HL-60 (cell line): Measurements from ENCODE around the gene B4GALNT4.

Experiments
- DNase-seq, 2 experiments: peaks; one replicate each; pipeline ENCODE4 v3.0.0-alpha.2; 2010 to 2020; ENCODE audit warnings: low read depth in 1 of 2, low spot score in 1 of 2
- H3K27ac ChIP-seq: fragments of 250-450 bp; sonication (Bioruptor Pico); replicated peaks from 2 replicates; pipeline ENCODE4 v1.5.1; 2020; ENCODE audit warnings: mild to moderate bottlenecking, moderate library complexity
- H3K27me3 ChIP-seq: fragments of 250-450 bp; sonication (Bioruptor Pico); 2 replicates; pipeline ENCODE4 v1.5.1; 2021; ENCODE audit warnings: mild to moderate bottlenecking, moderate library complexity; ENCODE audit not compliant: insufficient read depth, poor library complexity, severe bottlenecking
- H3K4me3 ChIP-seq: replicated peaks from 2 replicates; pipeline ENCODE4 v1.5.1; 2011; ENCODE audit warnings: mild to moderate bottlenecking, control low read depth, low read length; ENCODE audit not compliant: insufficient read depth
- GABPA ChIP-seq: IDR thresholded peaks from 2 replicates; pipeline ENCODE4 v1.6.1; 2012; ENCODE audit warnings: low read depth
- POLR2AphosphoS5 ChIP-seq: IDR thresholded peaks from 2 replicates; pipeline ENCODE4 v1.6.1; 2012; ENCODE audit warnings: low read depth
- SPI1 ChIP-seq: IDR thresholded peaks from 2 replicates; pipeline ENCODE4 v1.6.1; 2012; ENCODE audit warnings: low read depth, mild to moderate bottlenecking, borderline replicate concordance
- TF ChIP-seq, protein P1 (sequence below): IDR thresholded peaks from 2 replicates; pipeline ENCODE4 v1.6.1; 2012; ENCODE audit warnings: low read depth; ENCODE audit not compliant: insufficient replicate concordance
- TF ChIP-seq, protein P2 (sequence below): IDR thresholded peaks from one replicate; pipeline ENCODE4 v1.5.1; 2011; ENCODE audit warnings: low read length, control low read depth, inconsistent platforms; ENCODE audit not compliant: insufficient read depth

The B4GALNT4 gene

DNA sequence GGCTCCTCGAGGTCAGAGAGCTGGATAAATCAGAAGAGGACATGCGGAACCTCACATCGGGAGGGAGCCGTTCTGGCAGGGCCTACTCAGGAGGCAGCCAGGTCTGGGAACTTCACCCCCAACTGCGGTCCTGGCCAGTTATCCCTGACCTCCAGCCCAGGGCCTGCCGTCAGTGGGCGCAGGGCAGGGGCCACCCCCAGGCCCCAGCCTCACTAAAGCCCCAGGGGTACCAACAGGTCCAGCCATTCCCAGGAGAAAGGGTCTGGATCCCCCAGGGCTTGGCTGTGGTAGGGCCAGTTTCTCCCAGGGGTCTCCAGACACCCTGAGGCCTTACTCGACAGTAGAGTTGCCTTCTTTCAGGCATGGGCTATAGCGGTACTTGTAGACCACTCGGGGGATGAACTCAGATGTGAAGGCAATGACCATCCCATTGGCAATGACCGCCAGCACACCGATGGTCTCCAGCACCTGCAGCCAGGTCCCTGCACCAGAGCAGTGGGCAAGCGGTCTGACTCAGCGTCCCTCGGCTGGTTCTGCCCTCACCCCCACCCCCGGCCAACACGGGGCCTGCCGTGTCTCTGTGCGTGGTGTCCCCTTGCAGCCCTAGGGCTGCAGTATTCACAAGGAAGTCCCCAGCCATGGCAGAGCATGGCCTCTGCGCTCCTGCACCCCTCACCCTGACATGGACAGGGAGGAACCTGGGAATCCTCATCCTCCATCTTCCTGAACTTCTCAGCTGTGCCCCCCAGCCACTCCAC is 50.1 kb downstream of the B4GALNT4 start:
- Histone ChIP-seq H3K27me3 (no peaks in the 10 kb centered on the region), H3K27ac (no peak overlapping the region), H3K4me3 (no peak overlapping the region)
- TF ChIP-seq GABPA (no peak), SPI1 (no peak), POLR2AphosphoS5 (no peak)
- TF ChIP-seq, protein P1, sequence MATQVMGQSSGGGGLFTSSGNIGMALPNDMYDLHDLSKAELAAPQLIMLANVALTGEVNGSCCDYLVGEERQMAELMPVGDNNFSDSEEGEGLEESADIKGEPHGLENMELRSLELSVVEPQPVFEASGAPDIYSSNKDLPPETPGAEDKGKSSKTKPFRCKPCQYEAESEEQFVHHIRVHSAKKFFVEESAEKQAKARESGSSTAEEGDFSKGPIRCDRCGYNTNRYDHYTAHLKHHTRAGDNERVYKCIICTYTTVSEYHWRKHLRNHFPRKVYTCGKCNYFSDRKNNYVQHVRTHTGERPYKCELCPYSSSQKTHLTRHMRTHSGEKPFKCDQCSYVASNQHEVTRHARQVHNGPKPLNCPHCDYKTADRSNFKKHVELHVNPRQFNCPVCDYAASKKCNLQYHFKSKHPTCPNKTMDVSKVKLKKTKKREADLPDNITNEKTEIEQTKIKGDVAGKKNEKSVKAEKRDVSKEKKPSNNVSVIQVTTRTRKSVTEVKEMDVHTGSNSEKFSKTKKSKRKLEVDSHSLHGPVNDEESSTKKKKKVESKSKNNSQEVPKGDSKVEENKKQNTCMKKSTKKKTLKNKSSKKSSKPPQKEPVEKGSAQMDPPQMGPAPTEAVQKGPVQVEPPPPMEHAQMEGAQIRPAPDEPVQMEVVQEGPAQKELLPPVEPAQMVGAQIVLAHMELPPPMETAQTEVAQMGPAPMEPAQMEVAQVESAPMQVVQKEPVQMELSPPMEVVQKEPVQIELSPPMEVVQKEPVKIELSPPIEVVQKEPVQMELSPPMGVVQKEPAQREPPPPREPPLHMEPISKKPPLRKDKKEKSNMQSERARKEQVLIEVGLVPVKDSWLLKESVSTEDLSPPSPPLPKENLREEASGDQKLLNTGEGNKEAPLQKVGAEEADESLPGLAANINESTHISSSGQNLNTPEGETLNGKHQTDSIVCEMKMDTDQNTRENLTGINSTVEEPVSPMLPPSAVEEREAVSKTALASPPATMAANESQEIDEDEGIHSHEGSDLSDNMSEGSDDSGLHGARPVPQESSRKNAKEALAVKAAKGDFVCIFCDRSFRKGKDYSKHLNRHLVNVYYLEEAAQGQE = no peak
- TF ChIP-seq, protein P2, sequence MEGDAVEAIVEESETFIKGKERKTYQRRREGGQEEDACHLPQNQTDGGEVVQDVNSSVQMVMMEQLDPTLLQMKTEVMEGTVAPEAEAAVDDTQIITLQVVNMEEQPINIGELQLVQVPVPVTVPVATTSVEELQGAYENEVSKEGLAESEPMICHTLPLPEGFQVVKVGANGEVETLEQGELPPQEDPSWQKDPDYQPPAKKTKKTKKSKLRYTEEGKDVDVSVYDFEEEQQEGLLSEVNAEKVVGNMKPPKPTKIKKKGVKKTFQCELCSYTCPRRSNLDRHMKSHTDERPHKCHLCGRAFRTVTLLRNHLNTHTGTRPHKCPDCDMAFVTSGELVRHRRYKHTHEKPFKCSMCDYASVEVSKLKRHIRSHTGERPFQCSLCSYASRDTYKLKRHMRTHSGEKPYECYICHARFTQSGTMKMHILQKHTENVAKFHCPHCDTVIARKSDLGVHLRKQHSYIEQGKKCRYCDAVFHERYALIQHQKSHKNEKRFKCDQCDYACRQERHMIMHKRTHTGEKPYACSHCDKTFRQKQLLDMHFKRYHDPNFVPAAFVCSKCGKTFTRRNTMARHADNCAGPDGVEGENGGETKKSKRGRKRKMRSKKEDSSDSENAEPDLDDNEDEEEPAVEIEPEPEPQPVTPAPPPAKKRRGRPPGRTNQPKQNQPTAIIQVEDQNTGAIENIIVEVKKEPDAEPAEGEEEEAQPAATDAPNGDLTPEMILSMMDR = no peak
- DNase-seq = no peak

DNA sequence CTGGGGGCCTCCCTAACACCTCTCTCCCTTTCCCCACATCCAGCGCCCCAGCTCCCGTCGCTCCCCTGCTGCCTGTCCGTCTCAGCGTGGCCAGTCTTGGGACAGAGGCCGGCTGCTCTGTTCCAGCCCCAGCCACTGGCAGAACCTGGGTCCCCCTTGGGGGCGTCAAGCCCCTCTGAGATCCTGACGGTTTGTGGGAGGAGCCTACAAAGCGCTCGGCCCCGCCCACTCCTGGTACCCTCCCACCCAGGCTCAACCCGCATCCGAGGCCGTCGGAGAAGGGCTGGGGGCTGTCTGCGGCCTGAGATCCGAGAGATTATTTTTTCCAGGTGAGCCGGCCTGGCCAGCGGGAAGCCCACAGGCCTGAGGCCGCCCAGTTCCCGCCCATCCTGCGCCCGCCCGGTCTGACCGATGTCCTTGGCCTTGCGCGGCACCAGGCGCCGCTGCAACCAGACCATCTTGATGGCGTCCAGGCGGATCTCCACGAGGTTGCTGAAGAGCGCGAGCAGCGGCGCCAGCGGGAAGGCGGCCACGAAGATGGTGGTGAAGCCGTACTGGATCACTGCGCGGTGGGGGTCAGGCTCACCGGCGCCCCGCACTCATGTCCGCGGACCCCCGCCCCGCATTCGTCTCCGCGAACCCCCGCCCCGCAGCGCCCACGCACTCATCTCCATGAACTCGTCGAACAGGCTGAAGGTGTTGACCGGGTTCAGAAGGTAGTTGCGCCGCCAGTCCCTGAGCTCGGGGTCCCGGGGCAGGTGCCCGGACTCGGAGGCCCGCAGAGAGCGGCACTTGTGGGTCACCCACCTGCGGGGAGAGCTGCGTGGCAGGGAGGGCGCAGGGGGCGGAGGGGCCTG is 51.0 kb downstream of the B4GALNT4 start:
- Histone ChIP-seq H3K27ac (no peak overlapping the region), H3K27me3 (no peaks in the 10 kb centered on the region), H3K4me3 (no peak overlapping the region)
- no peak for DNase-seq
- TF ChIP-seq GABPA (no peak), SPI1 (no peak), POLR2AphosphoS5 (no peak)
- TF ChIP-seq, protein P2 = no peak
- TF ChIP-seq, protein P1 = no peak

DNA sequence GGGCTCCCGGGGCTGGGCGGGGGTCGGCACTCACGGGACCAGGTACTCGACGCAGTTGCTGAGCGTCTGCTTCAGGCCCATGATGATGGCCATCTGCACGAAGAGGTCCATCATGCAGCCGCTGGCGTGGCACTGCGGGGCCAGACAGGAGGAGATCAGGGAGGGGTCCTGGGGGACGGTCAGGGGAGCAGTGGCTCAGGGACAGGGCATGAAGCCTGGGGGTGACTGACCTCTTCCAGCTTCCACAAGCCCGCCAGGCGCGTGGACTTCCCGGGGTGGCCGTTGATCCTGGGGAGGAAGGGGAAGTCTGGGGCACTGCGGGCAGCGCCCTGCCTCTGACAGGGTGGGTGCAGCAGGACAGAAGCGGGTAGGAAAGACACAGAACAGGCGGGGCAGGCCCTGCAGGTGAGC is 51.6 kb downstream of the B4GALNT4 start:
- TF ChIP-seq, protein P2 = no peak
- TF ChIP-seq POLR2AphosphoS5 = no peak
- TF ChIP-seq, protein P1 = no peak
- TF ChIP-seq SPI1 = no peak
- TF ChIP-seq GABPA = no peak
- no peaks in the 10 kb centered on the region for H3K27me3 ChIP-seq
- no peak overlapping the region for H3K4me3 ChIP-seq
- DNase-seq = no peak
- H3K27ac ChIP-seq = no peak overlapping the region
